Mesenteric fat pad (tissue), 1 donor: ENCODE results near the gene CELF2. TPM values are rescaled to one million over a fixed set of nuclear protein-coding genes. Genes with fewer than 3 reads are reported as not detected.

Experiments
- DNase-seq: peaks from one replicate; pipeline ENCODE4 v3.0.0-alpha.2; 2020; ENCODE audit warnings: low spot score
- total RNA-seq: library from RNA; stranded (reverse); fragmentation: NEBNext Ultra II Directional; extraction: Animal tissue kit (Norgen Biotek cat#: 25700); gene quantifications from one replicate; pipeline ENCODE4 v1.2.1, GENCODE V29; 2021
- donor health status: DM: yes; HTN: yes; CAD: no.

Gene CELF2
- total RNA-seq, 1 donor from 2014 or later, result 93.9 TPM

DNA sequence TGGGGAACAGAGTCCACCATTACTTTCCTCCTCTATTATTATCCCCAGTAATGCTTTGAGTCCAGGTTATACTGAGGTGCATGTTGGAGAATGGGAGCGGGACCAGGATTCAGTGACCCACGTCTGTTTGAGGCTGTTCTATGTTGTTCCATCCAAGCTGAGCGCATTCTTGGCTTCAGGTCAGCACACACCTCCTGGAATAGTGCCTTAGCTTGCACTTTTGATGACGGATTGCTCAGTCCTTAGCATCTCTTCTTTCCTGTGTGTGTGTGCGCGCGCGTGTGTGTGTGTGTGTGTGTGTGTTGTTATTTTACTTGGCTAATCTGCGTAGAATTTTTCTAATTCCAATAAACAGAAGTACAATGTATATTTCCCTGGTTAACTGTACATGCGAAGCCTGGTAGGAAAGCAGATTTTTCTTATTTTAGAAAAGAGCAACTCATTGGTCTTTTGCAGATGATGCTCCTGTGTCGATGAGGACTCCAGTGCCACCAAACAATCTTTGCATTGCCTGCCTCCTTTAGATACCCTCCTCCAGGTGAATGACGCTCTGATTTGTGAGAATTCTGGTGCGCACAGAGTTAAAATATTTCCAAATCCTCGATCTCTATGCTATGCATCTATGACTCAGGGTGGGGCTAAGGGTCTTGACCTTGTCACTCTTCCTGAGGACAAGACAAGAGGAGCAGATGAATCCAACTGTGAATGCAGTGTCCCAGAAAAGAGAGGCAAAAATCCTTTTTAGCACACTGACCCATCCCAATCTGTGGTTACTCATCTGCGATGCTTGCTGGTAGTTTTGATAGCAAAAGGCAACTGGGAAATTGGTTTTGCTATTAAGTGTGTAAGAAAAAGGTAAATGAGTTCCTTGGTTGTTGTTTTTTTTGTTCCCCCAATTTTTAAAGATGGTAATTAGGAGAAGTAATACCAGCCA lies 13.3 kb upstream of the CELF2 start:
- DNase-seq, result no peak

DNA sequence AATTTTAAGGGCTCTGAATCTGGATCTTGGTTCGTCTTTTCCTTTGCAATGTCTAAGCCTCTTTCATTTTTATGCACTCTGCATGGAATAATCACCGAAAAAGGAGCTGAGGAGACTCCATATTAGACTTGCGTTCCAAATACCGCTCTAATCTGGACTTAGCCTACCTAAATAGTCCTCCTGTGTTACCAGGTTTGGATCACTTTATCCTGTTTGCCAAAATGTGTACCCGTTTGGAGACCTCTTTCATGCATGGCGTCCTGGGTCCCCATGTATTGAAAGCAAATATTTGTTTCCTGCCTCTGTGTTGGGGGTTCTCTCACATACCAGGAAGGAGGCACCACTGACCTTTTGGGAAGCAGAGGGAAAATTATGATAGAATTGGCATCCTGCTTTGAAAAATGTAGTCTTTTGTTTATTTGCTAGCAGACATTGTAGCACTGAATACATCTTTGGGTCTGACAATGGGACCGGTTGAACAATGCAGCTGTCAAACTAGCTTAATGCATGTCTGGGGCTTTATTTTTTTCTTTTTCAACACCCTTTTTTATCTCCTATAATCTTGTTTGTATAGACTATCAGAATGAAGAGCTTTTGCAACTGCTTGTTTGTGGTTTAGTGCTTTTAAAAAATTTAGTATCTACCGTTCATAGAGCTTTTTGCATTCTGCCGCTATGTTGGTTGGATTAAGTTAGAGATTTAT lies 11.8 kb upstream of the CELF2 start:
- no peak for DNase-seq

DNA sequence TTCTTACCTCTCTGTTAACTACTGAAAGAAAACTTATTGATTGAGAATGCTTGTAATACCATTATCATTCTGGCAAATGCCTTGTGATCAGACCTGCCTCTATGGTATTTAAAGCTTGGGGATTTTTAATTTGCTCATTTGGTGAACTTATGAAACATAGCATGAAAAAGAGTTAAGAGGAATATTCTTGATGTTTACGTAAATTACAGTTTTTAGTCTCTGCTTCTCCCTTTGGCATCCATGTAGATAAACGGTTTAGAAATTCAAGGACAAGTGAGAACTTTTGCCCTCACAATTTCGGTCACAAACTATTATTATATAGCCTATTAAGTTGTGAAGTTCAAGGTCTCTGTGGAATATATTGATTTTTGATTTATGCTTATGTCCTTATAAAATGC lies 11.2 kb upstream of the CELF2 start:
- no peak for DNase-seq

DNA sequence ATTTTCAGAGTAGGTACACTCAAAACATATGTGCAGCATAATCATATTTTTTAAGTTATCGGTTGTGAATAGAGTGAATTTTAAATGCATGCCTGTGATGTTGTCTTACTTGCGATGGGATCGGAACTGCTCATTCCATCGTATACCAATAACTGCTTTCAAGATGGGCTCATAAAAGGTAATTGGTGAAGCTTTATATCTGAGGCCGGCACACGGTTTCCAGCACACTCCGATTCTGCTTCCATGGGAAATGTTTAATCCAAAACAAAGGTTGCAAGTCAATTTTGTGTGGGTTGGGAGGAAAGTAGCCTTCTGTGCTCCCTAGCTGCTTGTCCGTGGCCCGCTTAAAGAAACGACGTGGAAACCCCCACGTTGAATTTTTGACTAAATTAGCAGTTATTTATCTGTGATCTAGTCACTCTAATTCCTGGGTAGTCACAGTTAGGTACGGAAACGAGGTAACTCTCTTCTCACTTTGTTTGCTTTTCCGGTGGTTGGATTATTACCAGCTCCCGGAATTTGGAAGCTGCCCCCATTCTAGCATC lies 10.1 kb upstream of the CELF2 start:
- no peak for DNase-seq

- DNase-seq, result no peak
Measured at GRCh38 chr10:11009471-11010308, 8.0 kb upstream of the CELF2 start.

DNA sequence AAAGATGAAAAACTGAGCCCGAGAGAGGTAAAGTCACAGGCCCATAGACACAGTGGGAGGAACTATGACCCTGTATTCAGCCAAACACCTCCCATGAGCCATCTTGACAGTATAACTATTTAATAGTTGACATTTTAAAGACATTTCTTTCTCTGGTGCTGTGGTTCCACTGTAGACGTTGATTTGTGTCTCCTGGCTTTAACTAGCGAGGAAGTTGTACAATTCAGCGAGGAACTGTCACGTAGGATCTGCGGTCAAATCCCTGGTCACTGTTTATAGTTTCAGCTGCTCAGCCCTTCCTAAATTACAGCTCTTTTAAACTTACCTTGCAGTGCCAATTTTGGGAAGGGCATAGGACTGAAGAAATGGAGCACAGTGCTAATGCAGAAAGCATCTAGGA lies 7.1 kb upstream of the CELF2 start:
- no peak for DNase-seq

- no peak for DNase-seq
Measured at GRCh38 chr10:11011436-11011835, 6.2 kb upstream of the CELF2 start.

- no peak for DNase-seq
Measured at GRCh38 chr10:11011984-11012383, 5.7 kb upstream of the CELF2 start.

DNA sequence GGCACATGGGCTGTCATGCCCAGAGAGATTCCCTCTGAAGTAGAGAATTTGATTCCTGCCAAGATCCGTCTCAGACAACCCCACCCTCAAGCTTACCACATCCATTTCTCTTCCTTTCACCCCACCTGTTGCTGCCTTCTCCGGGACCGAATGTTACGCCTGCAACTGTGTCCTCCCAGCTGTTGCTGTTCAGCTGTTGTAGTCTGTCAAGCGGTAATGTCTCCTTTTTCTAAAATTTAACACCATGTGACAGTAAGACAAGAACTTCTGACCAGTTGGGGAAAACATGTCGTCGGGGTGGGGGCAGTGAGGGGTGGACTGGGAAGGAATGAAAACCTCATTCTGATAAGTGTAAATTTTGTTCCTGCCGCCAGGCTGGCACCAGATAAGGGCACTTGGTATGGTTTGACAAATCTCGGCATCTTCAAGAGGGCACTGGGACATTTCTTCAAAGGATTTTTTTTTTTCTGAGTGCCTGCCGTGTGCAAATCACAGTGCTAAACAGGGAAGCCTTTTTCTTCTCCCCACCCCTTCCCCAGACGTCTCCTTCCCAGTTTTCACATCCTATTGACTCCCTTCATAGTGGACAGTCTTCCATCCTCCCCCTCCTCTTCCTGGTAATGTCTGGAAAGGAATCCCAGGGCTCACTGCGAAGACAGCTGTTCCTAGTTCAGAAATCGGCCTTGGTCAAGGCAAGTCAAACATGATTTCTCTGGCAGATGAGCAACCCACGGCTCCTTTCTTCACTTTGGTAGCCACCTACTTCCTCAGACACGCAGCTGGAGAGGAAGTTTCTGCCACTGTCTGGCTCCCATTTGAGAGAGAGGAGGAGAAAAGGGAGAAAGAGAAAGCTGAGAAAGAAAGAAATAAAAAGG lies 5.0 kb upstream of the CELF2 start:
- DNase-seq, result no peak

- DNase-seq, result no peak
Measured at GRCh38 chr10:11013836-11014235, 3.8 kb upstream of the CELF2 start.

DNA sequence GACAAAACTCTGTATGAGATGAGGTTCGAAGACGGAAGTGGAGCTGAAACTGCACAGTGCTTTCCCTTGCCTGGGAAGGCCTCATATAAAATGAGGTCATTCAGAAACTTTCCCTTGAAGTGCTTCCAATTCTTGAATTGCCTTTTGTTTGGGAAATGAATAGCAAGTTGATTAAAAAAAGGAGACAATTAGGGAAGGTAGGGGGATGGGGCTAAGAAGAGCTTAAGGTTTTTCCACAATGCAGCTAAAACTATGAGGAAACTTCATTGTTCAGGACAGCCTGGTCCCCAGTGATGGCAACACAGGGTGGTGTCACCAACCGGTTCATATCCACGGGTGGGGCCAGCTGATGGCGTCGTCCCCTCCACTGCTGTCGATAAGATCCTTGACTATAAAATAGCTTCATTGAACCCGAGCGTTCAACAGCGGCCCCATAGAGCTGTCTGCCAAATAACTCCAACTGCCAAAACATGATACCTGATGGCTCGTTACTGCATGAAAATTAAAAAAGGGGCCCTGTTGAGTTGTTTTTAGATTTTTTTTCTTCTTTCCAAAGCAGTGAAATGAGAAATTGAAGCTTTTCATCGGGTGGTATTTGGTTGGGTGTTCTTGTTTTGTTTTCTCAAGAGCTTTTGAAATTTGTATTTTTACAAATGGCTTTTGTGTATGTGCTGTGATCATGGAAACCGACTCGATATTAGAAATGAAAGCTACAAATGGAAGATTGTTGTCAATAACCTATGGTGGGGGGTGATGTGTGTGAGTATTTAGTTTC lies 2.8 kb upstream of the CELF2 start:
- DNase-seq, result no peak

DNA sequence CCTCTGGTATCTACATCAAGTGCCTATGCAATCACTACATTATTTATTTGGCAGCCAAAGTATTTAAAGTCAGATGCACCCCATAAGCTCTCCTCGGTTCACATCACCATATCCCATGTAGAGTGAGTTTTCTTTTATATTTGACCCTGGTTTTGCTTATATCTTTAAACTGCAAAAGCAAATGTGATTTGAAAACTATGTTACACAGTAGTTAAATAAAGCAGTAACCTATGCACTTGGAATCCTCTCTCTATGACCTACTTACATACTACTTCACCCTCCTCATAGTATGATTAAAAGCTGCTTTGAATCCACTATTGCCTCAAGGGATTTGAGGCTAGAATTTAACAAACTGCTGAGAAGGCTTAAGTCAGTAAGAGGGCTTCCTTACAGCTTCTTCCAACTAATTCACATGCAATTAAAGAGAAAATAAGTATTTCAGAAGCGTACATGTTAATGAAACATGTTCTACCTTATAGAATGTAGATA lies 2.2 kb upstream of the CELF2 start:
- DNase-seq, result no peak

- no peak for DNase-seq
Measured at GRCh38 chr10:11017000-11017569, 587 bp upstream of the CELF2 start.

DNA sequence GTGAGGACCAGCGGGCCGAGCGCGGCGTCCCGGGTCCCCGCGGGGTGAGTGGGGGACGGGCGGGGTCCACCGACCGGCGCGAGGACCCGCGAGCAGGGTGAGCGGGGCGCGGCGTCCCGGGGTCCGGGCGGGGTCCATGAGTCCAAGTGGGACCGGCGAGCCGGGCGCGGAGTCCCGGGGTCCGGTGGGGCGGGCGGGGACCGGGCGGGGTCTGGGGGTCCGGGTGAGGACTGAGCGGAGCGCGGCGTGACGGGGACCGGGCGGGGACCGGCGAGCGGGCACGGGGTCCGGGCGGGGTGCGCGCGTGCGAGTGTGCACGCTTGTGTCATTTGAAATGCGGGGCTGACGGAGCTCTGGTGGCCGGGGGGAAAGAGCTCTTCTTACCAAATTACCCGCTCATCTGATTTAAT lies 765 bp downstream of the CELF2 start:
- DNase-seq, result no peak

GRCh38 chr10:11018855-11019631 lies 1.4 kb downstream of the CELF2 start:
- no peak for DNase-seq

DNA sequence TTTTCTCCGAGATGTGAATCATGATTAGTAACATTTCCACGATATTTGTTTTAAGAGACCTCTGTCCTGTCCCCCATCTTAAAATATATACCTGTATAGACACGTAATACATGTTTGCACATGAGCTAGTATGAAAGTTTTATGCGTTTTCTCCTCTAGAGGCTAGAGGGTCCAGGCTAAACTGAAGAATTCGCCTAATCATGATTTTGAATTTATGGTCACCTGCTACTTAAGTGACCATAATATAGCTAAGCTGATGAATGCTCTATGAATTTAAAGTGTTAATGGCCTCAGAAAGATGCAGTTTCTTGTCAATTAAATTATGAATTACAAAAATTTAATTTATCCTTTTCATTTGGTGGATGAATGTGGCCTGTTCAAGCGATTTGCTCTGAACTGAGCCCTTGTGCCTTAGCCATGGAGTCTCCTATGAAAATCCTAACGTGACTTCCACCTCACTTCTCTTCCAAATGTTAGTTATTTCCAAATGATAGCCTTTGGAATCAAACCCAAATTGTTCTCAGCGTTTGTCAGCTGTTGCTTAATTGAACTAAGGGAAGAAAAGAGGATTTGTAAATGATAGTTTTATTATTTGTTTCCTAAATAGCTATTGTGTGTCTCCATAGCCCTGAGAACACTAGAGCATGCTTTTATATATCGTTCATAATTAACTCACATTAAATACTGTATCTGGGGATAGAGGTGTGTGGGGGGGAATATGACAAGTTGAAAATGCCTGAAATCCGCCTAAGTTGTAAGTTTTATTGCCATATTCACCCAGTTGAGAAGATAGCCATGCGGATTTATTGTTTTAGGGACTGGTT lies 2.3 kb downstream of the CELF2 start:
- no peak for DNase-seq

GRCh38 chr10:11020548-11020942 lies 2.9 kb downstream of the CELF2 start:
- DNase-seq, result no peak
